ENCODE results near the gene FBXO38. TPM values are rescaled to one million over a fixed set of nuclear protein-coding genes. Genes with fewer than 3 reads are reported as not detected.
"Not testable (repeated sequence)": the region's sequence is repeated elsewhere in the genome, so short reads cannot be mapped to it uniquely, and the experiment has no call there.

Gene FBXO38
- total RNA-seq, 6 donors from 2014 or later, result 33.0 to 103 (median 61.6) TPM

GRCh38 chr5:148466236-148466580 lies 82.5 kb downstream of the FBXO38 start:
- no peaks in the 10 kb centered on the region for H3K9me3 ChIP-seq
- no peak overlapping the region for H3K27ac ChIP-seq
- H3K36me3 ChIP-seq, result no peaks in the 10 kb centered on the region
- TF ChIP-seq EP300 (IDR thresholded peaks at IDR 0.05), result no peak
- TF ChIP-seq POLR2AphosphoS5 (IDR thresholded peaks at IDR 0.05), result no peak
- TF ChIP-seq CTCF (IDR thresholded peaks at IDR 0.05), result no peak
- ATAC-seq (ENCODE audit: low FRiP score in 2 of 2) (peak in 1 of 2 donors; percentile 19), DNase-seq (no peak)
- no peak overlapping the region for H3K4me3 ChIP-seq
- no peaks in the 10 kb centered on the region for H3K27me3 ChIP-seq
- H3K4me1 ChIP-seq, result peaks cover 0 to 9% (median 0%) of the 10 kb centered on the region in 4 donors
- WGBS, 2 donors, result 65 to 69% methylated on average over 4 of the region's 4 CpGs

GRCh38 chr5:148467958-148468357 lies 84.2 kb downstream of the FBXO38 start:
- TF ChIP-seq CTCF (IDR thresholded peaks at IDR 0.05) (no peak), POLR2A (IDR thresholded peaks at IDR 0.05) (no peak), EP300 (IDR thresholded peaks at IDR 0.05) (no peak), POLR2AphosphoS5 (IDR thresholded peaks at IDR 0.05) (no peak)
- no peak for DNase-seq
- WGBS, 2 donors, result 100% methylated on average over 1 of the region's 1 CpG

GRCh38 chr5:148468746-148469145 lies 85.0 kb downstream of the FBXO38 start:
- ATAC-seq (ENCODE audit: low FRiP score in 2 of 2); H3K4me1 ChIP-seq; H3K36me3 ChIP-seq; H3K4me3 ChIP-seq; H3K27me3 ChIP-seq; H3K9me3 ChIP-seq; DNase-seq: not testable (repeated sequence)
- WGBS, 2 donors, result 57 to 66% methylated on average over 5 of the region's 5 CpGs
- H3K27ac ChIP-seq, result peak overlapping the region in 2 of 4 donors; percentile 14 to 60

More at GRCh38 chr5:148467958-148468357, 84.2 kb downstream of the FBXO38 start:
- ATAC-seq (ENCODE audit: low FRiP score in 2 of 2), result no peak
- Histone ChIP-seq H3K27ac (peak overlapping the region in 1 of 4 donors; percentile 56), H3K9me3 (no peaks in the 10 kb centered on the region), H3K4me3 (no peak overlapping the region), H3K4me1 (peaks cover 0 to 9% (median 0%) of the 10 kb centered on the region in 4 donors), H3K36me3 (no peaks in the 10 kb centered on the region), H3K27me3 (no peaks in the 10 kb centered on the region)

- 41 to 58% methylated on average over 4 of the region's 4 CpGs for whole genome bisulfite sequencing, 2 donors
- Histone ChIP-seq H3K27ac (peak overlapping the region in 2 of 4 donors; percentile 9 to 60), H3K4me1 (peaks cover 0 to 9% (median 0%) of the 10 kb centered on the region in 4 donors), H3K36me3 (no peaks in the 10 kb centered on the region), H3K9me3 (no peaks in the 10 kb centered on the region), H3K27me3 (no peaks in the 10 kb centered on the region), H3K4me3 (no peak overlapping the region)
- ATAC-seq (ENCODE audit: low FRiP score in 2 of 2) (peak in 1 of 2 donors; percentile 23), DNase-seq (no peak)
- TF ChIP-seq CTCF (IDR thresholded peaks at IDR 0.05) (no peak), POLR2AphosphoS5 (IDR thresholded peaks at IDR 0.05) (peak in 1 of 2 donors; percentile 39), EP300 (IDR thresholded peaks at IDR 0.05) (no peak), POLR2A (IDR thresholded peaks at IDR 0.05) (no peak)
Measured at GRCh38 chr5:148469501-148469935, 85.8 kb downstream of the FBXO38 start.

GRCh38 chr5:148471379-148471778 lies 87.6 kb downstream of the FBXO38 start:
- Histone ChIP-seq H3K27me3 (no peaks in the 10 kb centered on the region), H3K9me3 (no peaks in the 10 kb centered on the region), H3K4me1 (peaks cover 0 to 5% (median 0%) of the 10 kb centered on the region in 4 donors), H3K4me3 (no peak overlapping the region), H3K27ac (no peak overlapping the region), H3K36me3 (no peaks in the 10 kb centered on the region)
- DNase-seq, result no peak
- no peak for ATAC-seq (ENCODE audit: low FRiP score in 2 of 2)
- no peak for TF ChIP-seq EP300 (IDR thresholded peaks at IDR 0.05)
- no peak for TF ChIP-seq POLR2A (IDR thresholded peaks at IDR 0.05)
- no peak for TF ChIP-seq POLR2AphosphoS5 (IDR thresholded peaks at IDR 0.05)
- TF ChIP-seq CTCF (IDR thresholded peaks at IDR 0.05), result no peak
- WGBS, 2 donors, result 83 to 90% methylated on average over 2 of the region's 2 CpGs
